ENCODE results near the gene CXXC4.

Gene CXXC4

DNA sequence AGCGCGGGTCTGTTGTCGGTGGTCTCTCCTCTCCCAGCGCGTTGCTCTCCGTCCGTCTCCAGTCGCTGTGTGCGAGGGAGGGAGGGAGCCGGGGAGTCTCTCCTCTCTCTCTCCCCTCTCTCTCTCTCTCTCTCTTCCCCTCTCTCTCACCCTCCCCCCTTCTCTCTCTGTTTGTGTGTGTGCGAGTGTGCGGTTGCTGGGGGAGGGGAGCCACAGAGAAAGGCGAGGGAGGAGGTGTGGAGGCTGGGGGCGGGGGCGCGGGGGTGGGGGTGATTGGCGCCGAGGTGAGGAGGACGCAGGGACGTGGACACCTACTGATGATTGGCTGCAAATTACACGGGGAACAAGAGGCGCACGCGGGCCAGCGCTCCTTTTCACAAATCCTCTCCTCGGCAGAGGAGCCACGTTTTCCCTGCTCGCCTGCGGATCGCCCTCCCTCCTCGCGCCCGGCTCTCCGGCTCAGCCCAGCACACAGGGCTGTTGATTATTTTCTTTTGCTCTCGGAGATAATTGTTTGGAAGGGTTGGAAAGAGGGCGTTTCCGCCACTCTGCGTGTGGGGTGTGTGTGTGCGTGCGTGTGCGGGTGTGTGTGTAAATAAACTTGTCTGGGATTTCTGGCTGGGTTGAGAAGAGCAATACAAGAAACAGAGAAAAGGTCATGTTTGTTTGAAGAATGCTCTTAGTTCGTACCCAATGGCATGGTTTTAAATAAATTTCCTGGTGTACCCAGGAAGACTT lies at the start of gene CXXC4:
CXXC4 (minus strand) TSS at position 73 of the 738 bp plus-strand sequence. CDS start 3,092 bp downstream, outside the sequence.
- DNase-seq: peak; percentile 19 to 91 (median 65)

DNA sequence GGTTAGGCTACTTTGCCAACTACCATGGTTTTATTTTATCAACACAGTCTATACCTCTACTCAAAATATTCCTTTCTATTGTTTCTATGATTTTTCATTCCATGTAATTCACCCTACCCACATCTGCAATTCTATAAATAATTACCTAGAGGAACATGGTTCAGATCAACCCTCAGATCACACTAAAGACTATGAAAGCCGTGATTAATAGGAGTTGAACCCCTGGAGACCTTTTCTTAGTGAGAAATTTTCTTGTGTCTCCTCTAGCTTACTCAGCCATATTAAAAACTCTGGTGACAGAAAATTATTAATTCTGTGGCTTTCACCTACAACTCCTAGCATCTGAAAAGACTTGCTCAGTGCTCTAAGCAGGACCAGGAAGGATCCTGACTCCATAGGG lies 38.5 kb upstream of the CXXC4 start:
- DNase-seq: no peak

DNA sequence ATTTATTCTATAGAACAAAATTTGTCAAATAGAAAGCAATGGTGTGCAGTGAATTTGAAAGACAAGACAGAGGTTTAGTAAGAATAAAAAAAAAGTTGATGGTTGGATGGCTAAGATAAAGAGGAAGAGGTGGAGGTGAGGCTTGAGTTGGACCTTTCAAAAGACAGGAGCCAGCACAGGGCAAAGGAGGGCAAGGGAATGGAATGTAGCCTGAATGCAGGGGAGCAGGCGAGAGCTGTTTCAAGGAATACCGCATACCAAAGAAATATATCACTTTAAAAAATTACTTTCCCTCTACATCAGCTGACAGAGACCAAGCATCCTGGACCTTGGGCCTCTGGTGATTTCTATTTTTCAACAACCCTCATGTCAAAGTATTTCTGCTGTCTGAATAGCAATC lies 38.0 kb upstream of the CXXC4 start:
- DNase-seq: no peak

DNA sequence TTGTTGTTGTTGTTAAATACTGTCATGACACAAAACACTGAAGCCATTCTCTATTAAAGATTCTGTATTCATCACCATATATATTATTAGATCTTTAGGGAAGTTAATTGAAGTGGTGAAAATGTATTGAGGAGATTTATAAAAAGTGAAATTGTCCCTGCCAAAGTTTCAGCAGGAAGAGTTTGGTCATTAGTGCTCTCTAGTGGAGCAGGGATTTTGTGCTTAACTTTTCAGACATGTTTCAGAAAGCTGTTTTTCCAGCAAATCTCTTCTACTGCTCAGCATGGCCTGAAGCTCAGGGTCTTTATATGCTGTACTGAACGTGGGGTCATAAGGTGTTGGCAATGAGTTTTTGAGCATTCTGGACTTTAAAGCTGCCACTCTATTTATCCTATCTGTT lies 36.7 kb upstream of the CXXC4 start:
- DNase-seq: peak in 3 of 51 donors; percentile 7 to 33 (median 19)

DNA sequence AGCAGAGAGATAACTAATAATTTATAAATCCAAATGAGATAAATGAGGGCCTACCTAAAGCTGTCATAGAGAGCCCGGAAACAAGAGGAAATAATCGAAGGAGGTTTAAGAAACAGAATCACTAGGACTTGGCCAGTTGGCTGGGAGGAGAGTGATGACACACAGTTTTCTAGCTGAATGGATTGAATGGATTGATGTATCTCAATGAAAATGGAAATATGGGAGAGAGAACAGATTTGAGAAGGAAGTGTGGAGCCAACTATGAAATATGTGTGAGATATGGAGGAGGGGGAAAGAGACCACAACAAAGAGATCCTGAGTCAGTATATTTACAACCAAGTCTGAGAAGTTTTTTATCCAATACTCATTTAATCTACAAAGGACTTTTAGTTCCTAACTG lies 35.7 kb upstream of the CXXC4 start:
- no peak for DNase-seq

DNA sequence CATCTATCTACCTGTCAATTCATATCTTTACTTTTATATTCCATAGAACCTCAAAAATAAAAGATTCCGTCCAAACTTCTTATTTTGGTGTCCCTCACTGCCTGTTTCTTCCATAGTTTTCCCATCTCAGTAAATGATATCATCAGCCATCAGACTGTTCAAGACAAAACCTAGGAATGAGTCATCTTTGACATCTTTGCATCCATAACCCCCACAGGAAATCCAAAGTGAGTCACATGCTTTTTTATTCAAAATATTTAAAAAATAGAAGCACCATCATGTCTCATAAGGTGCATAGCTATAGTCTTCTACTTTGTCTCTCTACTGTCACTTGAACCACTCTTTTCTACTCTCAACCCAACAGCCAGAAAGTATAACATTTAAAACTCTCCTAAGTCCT lies 29.9 kb upstream of the CXXC4 start:
- no peak for DNase-seq

DNA sequence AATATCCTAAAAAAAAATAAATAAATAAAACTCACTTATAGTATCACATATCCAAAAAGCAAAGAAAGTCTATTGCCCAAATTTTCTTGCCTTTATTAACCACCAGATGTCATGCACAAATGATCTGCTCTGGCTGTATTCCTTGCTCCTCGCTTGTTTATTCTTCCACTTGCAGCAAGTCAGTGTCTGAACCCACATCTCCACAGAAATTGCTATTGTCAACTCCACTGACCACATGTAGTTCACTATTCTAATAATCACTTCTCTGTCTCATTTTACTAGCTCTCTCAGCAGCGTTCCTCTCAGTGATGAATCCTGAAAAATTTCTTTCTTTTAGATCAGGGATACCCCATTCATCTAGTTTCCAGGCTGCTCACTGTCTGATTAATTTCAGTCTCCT lies 29.3 kb upstream of the CXXC4 start:
- no peak for DNase-seq

DNA sequence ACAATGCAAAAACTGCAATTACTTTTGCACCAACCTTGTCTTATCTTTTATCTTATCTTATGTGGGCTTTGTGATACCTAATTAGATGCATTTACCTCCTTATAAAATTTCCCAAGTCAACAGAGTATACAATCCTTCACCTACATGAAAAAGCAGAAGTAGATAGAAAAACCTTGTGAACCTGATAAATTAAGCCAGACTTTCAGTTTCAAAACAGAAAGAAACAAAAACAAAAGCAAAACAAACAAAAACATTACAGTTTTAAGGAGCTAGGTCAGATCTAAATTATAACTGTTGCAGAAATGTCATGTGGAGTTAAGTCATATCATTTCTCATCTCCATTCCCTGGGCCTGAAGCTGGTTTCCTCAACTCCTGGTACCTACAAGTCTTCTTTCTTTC lies 24.9 kb upstream of the CXXC4 start:
- DNase-seq: no peak

DNA sequence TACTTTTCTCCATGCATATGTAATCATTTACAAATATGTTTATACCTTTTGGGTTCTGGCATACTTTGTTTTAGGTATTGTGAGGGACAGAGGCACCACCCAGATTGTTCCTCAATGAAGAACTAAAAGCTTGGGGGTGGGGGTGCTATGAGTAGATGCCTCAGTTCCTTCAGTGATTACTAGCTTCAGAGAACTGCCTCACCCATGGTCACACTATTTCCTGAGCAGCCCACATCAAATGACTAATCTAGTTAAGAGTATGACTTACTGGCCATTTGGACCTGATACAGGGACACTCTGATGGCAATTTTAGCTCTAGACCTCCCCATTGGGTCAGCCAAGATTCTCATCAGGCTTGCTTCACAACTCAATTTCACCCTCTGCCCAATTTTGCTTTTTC lies 22.2 kb upstream of the CXXC4 start:
- no peak for DNase-seq

DNA sequence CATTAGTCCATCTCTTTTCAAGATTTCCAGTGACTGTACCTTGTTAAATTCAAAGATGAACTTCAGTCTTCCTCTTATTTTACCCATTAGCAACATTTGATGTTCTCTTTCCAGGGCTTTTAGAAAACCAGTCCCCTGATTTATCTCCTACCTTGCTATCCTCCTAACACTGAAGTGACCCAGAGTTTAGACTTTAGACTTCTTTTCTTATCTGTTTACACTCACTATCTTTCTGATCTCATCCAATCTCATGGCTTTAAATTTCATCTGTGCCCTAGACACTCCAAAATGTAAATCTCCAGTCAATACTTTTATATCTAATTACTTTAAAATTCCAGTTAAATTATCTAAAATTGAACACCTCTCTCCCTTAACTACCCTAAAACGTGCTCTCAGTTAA lies 13.5 kb upstream of the CXXC4 start:
- no peak for DNase-seq

DNA sequence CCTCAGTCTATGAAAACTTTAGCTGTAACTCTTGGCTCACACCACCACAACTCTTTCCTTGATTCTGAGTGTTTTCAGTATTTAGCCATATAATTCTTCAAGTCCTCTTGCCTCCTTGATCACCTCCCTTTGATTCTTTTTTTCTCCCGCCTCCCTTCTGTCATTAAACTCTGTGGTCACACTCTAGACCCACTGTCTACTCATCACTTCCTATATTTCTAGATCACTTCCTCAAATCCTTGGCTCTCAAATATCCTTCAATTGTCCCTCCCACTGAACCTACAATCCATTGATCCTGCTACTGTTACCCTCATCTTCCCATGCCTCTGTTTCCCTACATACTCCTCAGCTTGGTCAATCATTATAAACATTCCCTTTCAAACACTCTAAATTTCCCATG lies 12.4 kb upstream of the CXXC4 start:
- no peak for DNase-seq

DNA sequence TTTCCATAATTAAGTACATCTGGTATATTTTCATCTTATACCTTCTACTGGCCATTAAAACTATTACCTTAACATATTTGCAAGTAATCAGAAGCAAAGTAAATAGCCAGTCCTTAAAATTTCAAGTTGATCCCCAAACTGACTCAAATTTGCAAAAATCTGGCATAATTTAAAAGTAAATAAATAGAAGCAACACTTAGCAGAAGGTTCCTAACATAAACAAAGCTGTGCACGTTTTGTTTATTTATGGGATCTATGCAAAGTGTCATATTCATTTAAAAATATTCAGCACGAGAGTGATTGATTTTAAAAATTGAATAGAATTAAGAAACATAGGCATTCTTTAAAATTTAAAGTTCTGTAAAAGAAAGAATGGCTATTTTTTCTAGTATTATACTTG lies 9.8 kb upstream of the CXXC4 start:
- no peak for DNase-seq

DNA sequence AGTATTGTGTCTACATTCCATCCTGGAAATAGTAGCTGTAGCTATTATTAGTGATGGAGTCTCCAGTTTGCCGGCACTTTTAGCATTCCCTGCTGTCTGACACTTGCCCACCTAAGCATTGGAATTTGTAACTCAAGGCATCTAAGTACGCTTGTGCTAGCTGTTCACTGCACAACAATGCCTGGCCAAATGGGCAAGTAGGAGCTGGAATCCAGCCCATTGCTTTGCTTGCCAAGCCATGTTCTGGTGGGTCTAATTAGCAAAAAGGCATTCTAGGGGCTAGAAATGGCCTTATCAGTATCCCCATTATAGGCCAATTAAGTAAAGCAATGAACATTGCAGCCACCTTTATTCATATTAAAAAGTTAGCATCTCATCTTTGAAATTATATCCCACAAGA lies 7.8 kb upstream of the CXXC4 start:
- DNase-seq: no peak

DNA sequence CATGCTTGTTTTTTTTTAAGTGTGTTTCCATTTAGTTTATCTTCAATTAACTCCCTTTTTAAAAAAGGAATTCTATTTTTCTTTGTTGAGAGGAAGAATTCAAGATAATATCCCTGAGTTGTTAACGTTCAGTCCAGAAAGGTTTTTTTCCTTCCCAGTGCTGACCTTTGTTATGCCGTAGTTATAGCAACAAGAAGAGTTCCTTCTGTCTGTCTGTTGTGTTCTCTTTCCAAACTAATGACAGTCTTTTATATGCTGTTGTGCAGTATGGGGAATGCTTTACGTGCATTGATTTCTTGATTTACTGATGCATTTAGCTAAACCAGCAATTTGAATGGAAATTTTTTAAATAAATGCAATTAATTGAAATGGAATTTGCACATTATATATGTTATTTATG lies 6.6 kb upstream of the CXXC4 start:
- DNase-seq: no peak

DNA sequence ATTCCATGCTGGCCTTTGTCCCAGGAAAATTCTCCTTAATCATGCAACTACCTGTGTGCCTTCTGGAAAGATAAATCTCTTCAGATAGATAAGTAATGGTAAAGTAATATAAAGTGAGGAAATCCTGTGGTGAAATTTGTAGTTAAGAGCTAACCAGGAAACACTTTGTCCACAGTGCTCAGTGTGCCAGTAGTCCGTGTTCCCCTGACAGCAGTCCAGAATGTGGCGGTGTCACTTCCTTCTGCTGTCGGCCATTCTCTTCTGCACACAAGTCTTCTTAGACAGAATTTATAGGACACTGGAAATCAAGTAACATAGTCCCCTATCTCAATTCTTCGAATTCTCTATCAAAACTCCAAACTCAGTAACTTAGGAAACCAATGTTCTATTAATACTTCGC lies 5.7 kb upstream of the CXXC4 start:
- peak in 4 of 51 donors; percentile 0 to 18 (median 2) for DNase-seq

DNA sequence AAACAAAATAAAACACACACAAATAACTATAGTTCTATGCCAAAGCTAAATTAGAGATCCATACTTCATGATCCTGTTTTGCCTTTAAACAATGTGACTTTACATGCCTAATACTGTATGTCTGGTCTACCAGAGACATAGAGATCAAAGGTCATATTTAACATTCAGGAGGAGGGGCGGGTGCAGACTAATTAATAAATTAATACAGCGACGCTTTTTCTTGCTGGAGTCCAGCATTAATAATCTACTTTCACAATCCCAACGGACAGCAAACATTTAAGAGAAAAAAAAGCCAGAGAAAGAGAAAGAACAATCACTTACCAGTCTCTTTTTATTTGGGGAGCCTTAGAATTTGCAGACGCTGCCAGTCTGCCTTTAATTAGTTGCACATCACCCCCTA lies 509 bp downstream of the CXXC4 start:
- DNase-seq: peak in 1 of 51 donors; percentile 56

DNA sequence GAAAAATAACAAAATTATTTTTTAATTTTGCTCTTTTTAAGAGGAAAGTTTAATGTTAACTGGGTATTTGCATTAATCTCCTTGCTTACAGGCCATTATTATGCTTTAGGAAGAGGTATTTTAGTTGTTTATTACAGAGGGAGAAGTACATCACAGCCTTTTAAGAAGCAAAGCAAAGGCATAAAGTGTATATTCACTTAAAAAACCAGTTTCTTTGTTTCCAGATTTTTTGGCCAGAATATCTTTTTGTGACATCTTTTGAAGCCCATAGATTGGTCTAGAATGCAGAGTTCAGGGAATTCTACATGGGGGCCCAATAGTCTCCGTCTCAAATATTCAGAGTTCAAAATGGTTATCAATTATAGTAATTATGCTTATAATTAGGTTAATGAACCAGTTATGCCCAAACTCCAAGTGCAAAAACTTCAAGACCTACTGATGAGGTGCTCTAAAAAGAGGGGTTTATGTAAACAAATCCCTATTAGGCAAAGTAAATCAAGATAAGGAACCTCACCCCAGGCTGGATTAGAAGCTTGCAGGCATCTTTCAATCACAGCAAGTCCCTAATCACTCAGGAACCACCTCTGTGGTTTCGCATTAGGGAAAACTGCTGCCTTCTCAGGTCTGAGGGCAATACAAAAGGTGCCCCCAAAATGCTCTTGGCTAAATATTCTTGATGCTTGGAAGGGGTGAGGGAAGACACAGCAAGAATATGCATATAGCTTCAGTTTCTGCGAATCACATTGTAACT lies 1.4 kb downstream of the CXXC4 start:
- DNase-seq: peak in 6 of 51 donors; percentile 5 to 73 (median 22)

DNA sequence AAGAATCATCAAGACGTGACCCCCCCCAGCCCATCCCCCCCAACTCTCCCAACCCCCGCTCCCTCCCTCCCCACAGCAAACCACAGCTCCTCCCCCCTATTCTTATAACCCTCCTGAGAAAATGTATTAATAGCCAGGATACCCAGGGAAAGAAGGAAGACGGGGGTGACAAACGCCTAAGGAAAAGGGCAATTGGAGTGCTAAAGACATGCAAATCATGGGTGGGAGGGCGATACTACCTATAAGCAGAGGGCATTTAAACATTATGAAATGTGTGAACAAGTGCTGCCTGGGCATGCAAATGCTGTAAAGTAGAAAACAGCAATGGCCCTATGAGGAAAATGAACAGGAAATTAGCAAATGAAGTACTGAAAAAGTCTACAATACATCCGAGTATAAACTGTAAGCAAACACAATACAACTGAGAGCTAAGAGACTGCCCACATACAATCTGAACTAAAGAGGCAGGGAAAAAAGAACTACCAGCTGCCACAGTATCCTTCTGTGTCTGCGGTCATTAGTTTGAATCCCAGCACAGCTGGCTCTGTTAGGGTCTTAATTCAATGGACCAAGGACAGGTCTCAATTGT lies 2.4 kb downstream of the CXXC4 start:
- DNase-seq: peak in 14 of 51 donors; percentile 1 to 81 (median 16)

DNA sequence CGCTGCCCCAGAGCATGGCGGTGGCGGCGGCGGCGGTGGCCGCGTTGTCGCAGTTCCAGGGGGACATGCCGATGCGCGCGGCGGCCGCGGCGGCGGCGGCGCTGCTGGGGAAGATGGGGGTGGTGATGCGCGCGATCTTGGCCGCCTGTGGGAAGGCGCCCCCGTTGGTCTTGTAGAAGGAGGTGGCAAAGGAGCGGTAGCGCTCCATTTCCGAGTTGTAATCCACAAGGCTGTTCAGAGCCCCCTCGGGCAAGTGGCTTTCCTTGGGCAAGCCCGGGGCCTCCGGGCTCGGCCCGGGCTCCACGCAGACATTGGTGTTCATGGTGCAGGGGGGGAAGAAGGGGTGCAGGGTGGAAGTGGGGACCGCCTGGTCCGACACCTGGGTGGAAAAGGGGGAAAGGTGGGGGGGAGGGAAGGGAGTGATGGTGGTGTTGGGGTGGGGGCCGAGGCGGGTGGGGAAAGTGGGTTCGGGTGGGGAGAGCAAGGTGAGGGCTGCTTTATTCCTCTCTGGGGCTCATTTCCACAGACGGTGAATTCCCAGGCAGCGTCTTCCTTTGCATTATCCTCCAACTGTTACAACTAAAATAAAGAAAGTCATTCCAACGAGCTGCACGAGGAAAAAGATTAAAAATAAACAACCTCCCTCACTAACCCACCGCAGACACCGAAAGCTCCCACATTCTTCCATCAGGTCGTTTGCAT lies 3.1 kb downstream of the CXXC4 start:
- peak in 46 of 51 donors; percentile 9 to 82 (median 54) for DNase-seq

DNA sequence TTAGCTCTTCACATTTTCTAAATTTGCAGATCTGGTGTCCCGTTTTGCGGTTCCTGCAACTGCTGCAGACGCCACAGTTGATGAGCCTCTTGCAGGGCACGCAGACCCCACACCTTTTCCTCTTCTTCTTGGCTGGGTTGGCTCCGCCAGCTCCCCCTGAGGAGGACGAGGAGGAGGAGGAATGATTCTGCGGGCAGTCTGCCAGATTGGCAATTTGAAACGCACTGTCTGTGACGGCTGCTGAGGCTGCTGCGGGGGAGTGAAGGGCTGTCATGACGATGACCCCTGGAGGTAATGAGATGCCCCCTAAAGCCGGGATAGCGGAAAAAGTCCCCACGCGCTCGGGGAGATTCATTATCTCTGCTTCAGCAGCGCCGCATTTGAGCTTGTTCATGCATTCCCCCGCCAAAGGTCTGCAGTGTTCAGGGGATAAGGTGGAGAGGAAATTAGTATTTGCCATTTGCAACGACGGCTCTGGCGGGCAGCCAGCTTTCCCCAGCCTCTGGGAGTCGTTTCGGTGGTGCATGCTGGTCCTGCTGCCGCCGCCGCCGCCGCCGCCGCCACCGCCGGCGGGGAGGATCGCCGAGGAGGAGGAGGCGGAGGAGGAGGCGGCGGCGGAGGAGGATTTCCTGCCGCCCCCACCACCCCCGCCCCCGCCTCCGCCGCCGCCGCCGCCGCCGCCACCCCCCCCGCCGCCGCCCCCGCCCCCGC lies 3.8 kb downstream of the CXXC4 start:
- DNase-seq: peak; percentile 18 to 94 (median 68)

DNA sequence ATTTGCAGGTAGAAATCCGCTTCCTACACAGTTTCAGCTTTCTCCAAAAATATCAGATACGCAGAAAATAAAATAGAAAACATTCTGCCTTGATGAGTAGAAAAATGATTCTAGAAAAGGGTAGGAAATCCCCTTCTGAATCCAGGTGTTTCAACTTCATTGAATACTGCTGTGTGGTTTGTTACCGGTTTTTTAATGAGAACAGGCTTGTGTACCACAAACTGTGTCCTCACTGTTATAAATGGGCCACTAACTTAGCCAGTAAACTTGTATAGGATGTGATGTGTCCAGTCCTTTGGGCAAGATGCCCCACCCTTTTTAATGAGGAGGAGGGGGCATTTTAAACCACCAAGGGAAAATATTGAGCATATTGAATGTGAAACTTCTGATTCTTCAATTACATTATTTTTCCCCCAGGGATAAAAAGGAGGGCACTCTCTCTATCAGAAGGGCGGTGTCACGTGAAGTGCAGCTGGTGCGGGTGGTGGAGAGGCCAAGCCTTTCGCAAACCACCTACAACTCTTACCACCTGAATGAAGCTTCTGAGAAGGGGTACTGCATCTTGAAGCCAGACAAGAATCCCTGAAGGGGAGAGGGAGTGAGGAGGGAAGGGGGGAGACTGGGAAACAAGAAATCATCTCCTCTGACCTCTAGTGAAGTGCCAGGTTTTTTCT lies 4.5 kb downstream of the CXXC4 start:
- DNase-seq: peak in 26 of 51 donors; percentile 1 to 88 (median 34)
